Upper lobe of left lung (tissue), 6 donors: Measurements from ENCODE around the gene DIP2C. TPM values are rescaled to one million over a fixed set of nuclear protein-coding genes. Genes with fewer than 3 reads are reported as not detected.

ENCODE experiments used
- ATAC-seq, 2 donors: fragments of 200-7000 bp; cut with Tn5 transposase; one replicate each; pipeline ENCODE4 v1.9.1; 2022; ENCODE audit warnings: mild to moderate bottlenecking in 2 of 2, moderate library complexity in 2 of 2; ENCODE audit not compliant: low FRiP score in 2 of 2
- DNase-seq, 2 donors: peaks; one replicate each; pipeline ENCODE4 v3.0.0-alpha.2; 2019 to 2020
- H3K27ac ChIP-seq, 4 donors: fragments of 200-600 bp; sonication (generic); one replicate each; pipeline ENCODE4 v1.5.1; 2016 to 2019
- H3K27me3 ChIP-seq, 4 donors: fragments of 200-600 bp; sonication (generic); one replicate each; pipeline ENCODE4 v1.5.1; 2017 to 2019
- H3K36me3 ChIP-seq, 4 donors: fragments of 200-600 bp; sonication (generic); one replicate each; pipeline ENCODE4 v1.5.1; 2016 to 2019
- H3K4me1 ChIP-seq, 4 donors: fragments of 200-600 bp; sonication (generic); one replicate each; pipeline ENCODE4 v1.5.1; 2018 to 2019
- H3K4me3 ChIP-seq, 4 donors: fragments of 200-600 bp; sonication (generic); one replicate each; pipeline ENCODE4 v1.5.1; 2017 to 2019; ENCODE audit warnings: mild to moderate bottlenecking in 2 of 4, moderate library complexity in 1 of 4
- H3K9me3 ChIP-seq, 4 donors: fragments of 200-600 bp; sonication (generic); one replicate each; pipeline ENCODE4 v1.5.1; 2018 to 2019
- EP300 ChIP-seq, 4 donors: sonication (generic); formaldehyde crosslinking; IDR thresholded peaks; one replicate each; pipeline ENCODE4 v1.5.1; 2017; ENCODE audit warnings: antibody characterized with exemption in 4 of 4, control low read depth in 2 of 4
- POLR2A ChIP-seq, 4 donors: fragments of 450-650 bp; IDR thresholded peaks; one replicate each; pipeline ENCODE4 v1.5.1; 2016 to 2017; ENCODE audit warnings: antibody characterized with exemption in 4 of 4, mild to moderate bottlenecking in 2 of 4
- POLR2AphosphoS5 ChIP-seq, 2 donors: sonication (generic); formaldehyde crosslinking; IDR thresholded peaks; one replicate each; pipeline ENCODE4 v1.5.1; 2017; ENCODE audit warnings: antibody characterized with exemption in 2 of 2
- WGBS, 2 donors: methylation state at CpG; one replicate each; pipeline ENCODE4 v1.1.5; 2017 to 2018; 5-methylcytosine and 5-hydroxymethylcytosine counted together
- total RNA-seq, 6 donors: library from RNA; depleted of rRNA in 4 of 6; stranded (reverse); fragments of >200 nt in 4 of 6; gene quantifications; one replicate each; pipeline versions ENCODE4 v1.1.0 to v1.2.1, GENCODE V29; 2016 to 2021
- TF ChIP-seq, protein P1 (sequence below), 6 experiments: fragments of 450-650 bp in 4 of 6; fragments of 200-600 bp in 2 of 6; sonication (generic) in 2 of 6; IDR thresholded peaks; one replicate each; pipeline ENCODE4 v1.5.1; 2016 to 2019; ENCODE audit warnings: antibody characterized with exemption in 6 of 6
- donor health status: DM: no; HTN: no; CAD: no; lungs with moderate emphysema.
- donor health status: DM: no; HTN: yes; CAD: no; lungs with severe emphysema.

The DIP2C gene
- total RNA-seq, 6 donors from 2014 or later: 11.6 to 32.5 (median 14.7) TPM

DNA sequence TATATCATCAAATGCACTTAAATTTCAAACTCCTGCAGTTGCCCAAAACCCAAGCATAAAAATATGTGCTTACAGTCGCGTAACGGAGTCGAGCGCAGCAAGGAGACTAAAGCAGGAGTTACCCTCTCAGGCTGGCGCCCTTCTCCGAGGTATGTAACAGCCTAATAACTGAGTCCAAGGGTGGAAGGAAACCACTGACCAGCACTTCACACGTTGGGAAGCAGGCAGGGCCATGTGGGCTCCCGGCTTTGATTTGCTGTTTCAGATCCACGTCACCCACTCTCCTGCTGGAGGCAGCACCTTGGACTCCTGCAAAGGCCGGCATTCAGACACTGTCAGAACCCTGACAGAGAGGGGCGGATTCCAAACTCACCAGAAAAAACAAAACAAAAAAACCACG is 123.8 kb downstream of the DIP2C start:
- Histone ChIP-seq H3K9me3 (peaks cover 0 to 6% (median 0%) of the 10 kb centered on the region in 4 donors), H3K27me3 (no peaks in the 10 kb centered on the region), H3K4me1 (no peaks in the 10 kb centered on the region), H3K27ac (no peak overlapping the region), H3K36me3 (no peaks in the 10 kb centered on the region), H3K4me3 (no peak overlapping the region)
- 85 to 91% methylated on average over 13 of the region's 13 CpGs for WGBS, 2 donors
- TF ChIP-seq, protein P1, sequence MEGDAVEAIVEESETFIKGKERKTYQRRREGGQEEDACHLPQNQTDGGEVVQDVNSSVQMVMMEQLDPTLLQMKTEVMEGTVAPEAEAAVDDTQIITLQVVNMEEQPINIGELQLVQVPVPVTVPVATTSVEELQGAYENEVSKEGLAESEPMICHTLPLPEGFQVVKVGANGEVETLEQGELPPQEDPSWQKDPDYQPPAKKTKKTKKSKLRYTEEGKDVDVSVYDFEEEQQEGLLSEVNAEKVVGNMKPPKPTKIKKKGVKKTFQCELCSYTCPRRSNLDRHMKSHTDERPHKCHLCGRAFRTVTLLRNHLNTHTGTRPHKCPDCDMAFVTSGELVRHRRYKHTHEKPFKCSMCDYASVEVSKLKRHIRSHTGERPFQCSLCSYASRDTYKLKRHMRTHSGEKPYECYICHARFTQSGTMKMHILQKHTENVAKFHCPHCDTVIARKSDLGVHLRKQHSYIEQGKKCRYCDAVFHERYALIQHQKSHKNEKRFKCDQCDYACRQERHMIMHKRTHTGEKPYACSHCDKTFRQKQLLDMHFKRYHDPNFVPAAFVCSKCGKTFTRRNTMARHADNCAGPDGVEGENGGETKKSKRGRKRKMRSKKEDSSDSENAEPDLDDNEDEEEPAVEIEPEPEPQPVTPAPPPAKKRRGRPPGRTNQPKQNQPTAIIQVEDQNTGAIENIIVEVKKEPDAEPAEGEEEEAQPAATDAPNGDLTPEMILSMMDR (IDR thresholded peaks at IDR 0.05): no peak
- no peak for TF ChIP-seq EP300 (IDR thresholded peaks at IDR 0.05)
- TF ChIP-seq POLR2AphosphoS5 (IDR thresholded peaks at IDR 0.05): no peak
- TF ChIP-seq POLR2A (IDR thresholded peaks at IDR 0.05): no peak
- no peak for ATAC-seq
- DNase-seq: no peak

- ATAC-seq: no peak
- no peaks in the 10 kb centered on the region for H3K4me1 ChIP-seq
- H3K36me3 ChIP-seq: no peaks in the 10 kb centered on the region
- H3K9me3 ChIP-seq: peaks cover 0 to 6% (median 0%) of the 10 kb centered on the region in 4 donors
- no peak overlapping the region for H3K4me3 ChIP-seq
- TF ChIP-seq, protein P1 (IDR thresholded peaks at IDR 0.05): no peak
- no peak for TF ChIP-seq POLR2AphosphoS5 (IDR thresholded peaks at IDR 0.05)
- TF ChIP-seq POLR2A (IDR thresholded peaks at IDR 0.05): no peak
- TF ChIP-seq EP300 (IDR thresholded peaks at IDR 0.05): no peak
- no peak overlapping the region for H3K27ac ChIP-seq
- no peaks in the 10 kb centered on the region for H3K27me3 ChIP-seq
- 89 to 96% methylated on average over 5 of the region's 5 CpGs for WGBS, 2 donors
- no peak for DNase-seq
Measured at GRCh38 chr10:565146-565545, 124.3 kb downstream of the DIP2C start.

DNA sequence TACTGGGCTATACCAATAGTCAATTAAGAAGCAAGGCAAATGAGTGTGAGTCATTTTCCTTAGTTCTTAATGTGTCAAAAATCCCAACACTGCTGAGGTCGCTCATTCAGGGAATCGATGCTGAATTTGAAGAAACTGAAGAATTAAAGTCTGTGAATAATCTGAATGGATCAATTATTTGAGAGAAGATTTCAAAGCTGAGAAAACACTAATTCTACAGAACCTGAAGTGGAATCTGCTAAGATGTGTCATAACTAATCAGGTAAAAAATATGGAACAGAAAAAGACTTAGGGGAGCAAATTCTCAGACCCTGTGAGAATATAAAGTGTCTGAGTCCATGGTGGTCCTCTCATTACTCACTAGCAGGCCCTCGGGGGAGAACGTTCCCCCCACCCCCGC is 125.6 kb downstream of the DIP2C start:
- no peak for DNase-seq
- H3K27me3 ChIP-seq: no peaks in the 10 kb centered on the region
- ATAC-seq: no peak
- no peak overlapping the region for H3K4me3 ChIP-seq
- 92 to 96% methylated on average over 5 of the region's 5 CpGs for WGBS, 2 donors
- peaks cover 0 to 6% (median 0%) of the 10 kb centered on the region in 4 donors for H3K9me3 ChIP-seq
- no peak for TF ChIP-seq POLR2AphosphoS5 (IDR thresholded peaks at IDR 0.05)
- TF ChIP-seq POLR2A (IDR thresholded peaks at IDR 0.05): no peak
- TF ChIP-seq, protein P1 (IDR thresholded peaks at IDR 0.05): no peak
- TF ChIP-seq EP300 (IDR thresholded peaks at IDR 0.05): no peak
- H3K4me1 ChIP-seq: no peaks in the 10 kb centered on the region
- H3K27ac ChIP-seq: no peak overlapping the region
- no peaks in the 10 kb centered on the region for H3K36me3 ChIP-seq

DNA sequence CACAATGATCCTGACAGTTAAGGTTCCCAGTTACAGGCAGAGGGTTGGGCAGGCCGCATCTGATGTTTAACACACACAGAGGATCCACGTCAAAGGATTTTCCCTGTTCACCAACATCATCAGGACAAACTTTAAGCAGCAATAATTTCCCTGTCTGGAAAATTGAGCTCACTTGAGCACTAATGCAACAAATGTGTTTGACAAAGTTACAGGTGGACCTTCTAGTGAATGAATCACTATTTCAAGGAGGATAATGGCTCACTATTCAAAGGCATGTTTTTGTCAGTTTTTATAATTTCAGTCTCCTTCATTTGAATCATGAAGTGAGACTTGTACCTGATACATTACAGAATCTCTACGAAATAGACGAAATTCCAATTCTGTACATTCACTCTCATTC is 127.3 kb downstream of the DIP2C start:
- Histone ChIP-seq H3K36me3 (no peaks in the 10 kb centered on the region), H3K27me3 (no peaks in the 10 kb centered on the region), H3K4me1 (peaks cover 0 to under 1% (median 0%) of the 10 kb centered on the region in 4 donors), H3K4me3 (no peak overlapping the region), H3K9me3 (peaks cover 0 to 6% (median 0%) of the 10 kb centered on the region in 4 donors), H3K27ac (no peak overlapping the region)
- no peak for ATAC-seq
- 85 to 95% methylated on average over 4 of the region's 4 CpGs for WGBS, 2 donors
- no peak for DNase-seq
- TF ChIP-seq EP300 (IDR thresholded peaks at IDR 0.05) (no peak), POLR2A (IDR thresholded peaks at IDR 0.05) (no peak), POLR2AphosphoS5 (IDR thresholded peaks at IDR 0.05) (no peak)
- TF ChIP-seq, protein P1 (IDR thresholded peaks at IDR 0.05): no peak

GRCh38 chr10:561721-562120 is 127.7 kb downstream of the DIP2C start:
- peak overlapping the region in 1 of 4 donors; percentile 75 for H3K27ac ChIP-seq
- DNase-seq (no peak), ATAC-seq (no peak)
- peaks cover 0 to 6% (median 0%) of the 10 kb centered on the region in 4 donors for H3K9me3 ChIP-seq
- H3K36me3 ChIP-seq: no peaks in the 10 kb centered on the region
- no peak overlapping the region for H3K4me3 ChIP-seq
- H3K4me1 ChIP-seq: peaks cover 0 to 3% (median 0%) of the 10 kb centered on the region in 4 donors
- 85 to 89% methylated on average over 12 of the region's 12 CpGs for WGBS, 2 donors
- TF ChIP-seq EP300 (IDR thresholded peaks at IDR 0.05): no peak
- no peak for TF ChIP-seq POLR2AphosphoS5 (IDR thresholded peaks at IDR 0.05)
- TF ChIP-seq, protein P1 (IDR thresholded peaks at IDR 0.05): no peak
- TF ChIP-seq POLR2A (IDR thresholded peaks at IDR 0.05): no peak
- H3K27me3 ChIP-seq: no peaks in the 10 kb centered on the region
